Measurements from ENCODE around the gene MCM3AP. TPM values are rescaled to one million over a fixed set of nuclear protein-coding genes. Genes with fewer than 3 reads are reported as not detected.
"Not testable (repeated sequence)": the region's sequence is repeated elsewhere in the genome, so short reads cannot be mapped to it uniquely, and the experiment has no call there.

Gene MCM3AP
- total RNA-seq, 1 donor from 2014 or later = 57.0 TPM

- DNase-seq = no peak
- intact Hi-C loops (cut with DNase I) = no loop called here
- no peak for ATAC-seq (ENCODE audit: poor library complexity)
Measured at GRCh38 chr21:46226920-46227599, 58.4 kb downstream of the MCM3AP start.

GRCh38 chr21:46226146-46226545 is 59.3 kb downstream of the MCM3AP start:
- ATAC-seq (ENCODE audit: poor library complexity) (no peak), DNase-seq (no peak)
- intact Hi-C loops (cut with DNase I) = no loop called here

GRCh38 chr21:46223661-46224060 is 61.8 kb downstream of the MCM3AP start:
- DNase-seq; intact Hi-C loops (cut with DNase I); ATAC-seq (ENCODE audit: poor library complexity): not testable (repeated sequence)

- no peak for ATAC-seq (ENCODE audit: poor library complexity)
- no peak for DNase-seq
- intact Hi-C loops (cut with DNase I) = no loop called here
Measured at GRCh38 chr21:46223217-46223616, 62.2 kb downstream of the MCM3AP start.

- DNase-seq (no peak), ATAC-seq (ENCODE audit: poor library complexity) (peak; percentile 12)
- intact Hi-C loops (cut with DNase I) = no loop called here
Measured at GRCh38 chr21:46222436-46223116, 62.8 kb downstream of the MCM3AP start.

GRCh38 chr21:46221664-46222435 is 63.6 kb downstream of the MCM3AP start:
- intact Hi-C loops (cut with DNase I) = no loop called here
- peak; percentile 82 for ATAC-seq (ENCODE audit: poor library complexity)
- DNase-seq = peak; percentile 64

- DNase-seq (no peak), ATAC-seq (ENCODE audit: poor library complexity) (no peak)
- intact Hi-C loops (cut with DNase I) = no loop called here
Measured at GRCh38 chr21:46220847-46221246, 64.6 kb downstream of the MCM3AP start.

GRCh38 chr21:46220275-46220810 is 65.1 kb downstream of the MCM3AP start:
- intact Hi-C loops (cut with DNase I) = no loop called here
- ATAC-seq (ENCODE audit: poor library complexity) = no peak
- DNase-seq = no peak

- peak; percentile 36 for ATAC-seq (ENCODE audit: poor library complexity)
Measured at GRCh38 chr21:46219591-46220239, 65.7 kb downstream of the MCM3AP start.

GRCh38 chr21:46218906-46219590 is 66.4 kb downstream of the MCM3AP start:
- ATAC-seq (ENCODE audit: poor library complexity) (no peak), DNase-seq (no peak)
- intact Hi-C loops (cut with DNase I) = no loop called here

More at GRCh38 chr21:46219591-46220239, 65.7 kb downstream of the MCM3AP start:
- intact Hi-C loops (cut with DNase I) = no loop called here
- peak; percentile 73 for DNase-seq

- intact Hi-C loops (cut with DNase I) = no loop called here
- no peak for DNase-seq
Measured at GRCh38 chr21:46217511-46218196, 67.8 kb downstream of the MCM3AP start.

GRCh38 chr21:46216132-46216747 is 69.2 kb downstream of the MCM3AP start:
- DNase-seq (no peak), ATAC-seq (ENCODE audit: poor library complexity) (no peak)
- intact Hi-C loops (cut with DNase I) = no loop called here

More at GRCh38 chr21:46217511-46218196, 67.8 kb downstream of the MCM3AP start:
- ATAC-seq (ENCODE audit: poor library complexity) = no peak

GRCh38 chr21:46215436-46216131 is 69.8 kb downstream of the MCM3AP start:
- DNase-seq = no peak
- intact Hi-C loops (cut with DNase I) = no loop called here
- no peak for ATAC-seq (ENCODE audit: poor library complexity)

- ATAC-seq (ENCODE audit: poor library complexity) (no peak), DNase-seq (no peak)
- intact Hi-C loops (cut with DNase I) = no loop called here
Measured at GRCh38 chr21:46214478-46215340, 70.7 kb downstream of the MCM3AP start.

- ATAC-seq (ENCODE audit: poor library complexity) (no peak), DNase-seq (no peak)
- intact Hi-C loops (cut with DNase I) = no loop called here
Measured at GRCh38 chr21:46213620-46214286, 71.7 kb downstream of the MCM3AP start.

Measured in Right ventricle myocardium superior (tissue), 1 donor.